ENCODE measurements around the gene ZNF462. TPM values are rescaled to one million over a fixed set of nuclear protein-coding genes. Genes with fewer than 3 reads are reported as not detected.

Gene ZNF462
- polyA plus RNA-seq, 3 donors, result not detected

DNA sequence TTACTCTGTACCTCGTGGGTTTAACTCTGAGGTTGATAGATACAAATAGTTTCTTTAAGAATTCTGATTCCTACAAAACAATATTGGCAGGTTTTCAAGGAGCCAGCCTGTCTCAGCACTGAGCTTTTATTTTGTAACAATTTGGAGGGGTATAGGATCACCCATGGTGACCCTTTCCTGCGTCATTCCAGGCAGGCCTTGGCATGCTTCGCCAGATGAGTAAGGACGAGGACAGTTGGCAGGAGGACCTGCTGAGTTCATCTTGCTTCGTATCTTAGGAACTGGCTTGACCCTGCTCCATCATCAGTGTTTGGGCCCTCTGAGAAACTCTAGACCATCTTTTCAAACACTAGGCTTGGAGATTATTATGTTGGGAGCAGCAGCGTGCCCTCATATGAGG lies 17.9 kb downstream of the ZNF462 start:
- no peak overlapping the region for H3K9ac ChIP-seq (ENCODE audit: insufficient read depth, low read length, poor library complexity, severe bottlenecking)
- H3K9me3 ChIP-seq (replicated peaks in 1 of 2; ENCODE audit: control insufficient read depth in 1 of 2, insufficient read depth in 1 of 2, low read length in 2 of 2), result no peaks in the 10 kb centered on the region
- H3K27me3 Mint-ChIP-seq (ENCODE audit: low read depth in 3 of 3), result peaks cover 0 to 3% (median 0%) of the 10 kb centered on the region in 3 donors
- DNase-seq, result no peak
- no peak overlapping the region for H3K27ac Mint-ChIP-seq
- no peak overlapping the region for H2AFZ ChIP-seq (ENCODE audit: insufficient read depth, low read depth, low read length, poor library complexity, severe bottlenecking)
- H3K27me3 ChIP-seq (ENCODE audit: control insufficient read depth in 2 of 2, insufficient read depth in 2 of 2, low read length in 2 of 2), result no peaks in the 10 kb centered on the region
- H3K4me3 ChIP-seq (replicated peaks in 1 of 3; ENCODE audit: low read depth in 2 of 3, low read length in 3 of 3), result no peak overlapping the region
- TF ChIP-seq, protein P1, sequence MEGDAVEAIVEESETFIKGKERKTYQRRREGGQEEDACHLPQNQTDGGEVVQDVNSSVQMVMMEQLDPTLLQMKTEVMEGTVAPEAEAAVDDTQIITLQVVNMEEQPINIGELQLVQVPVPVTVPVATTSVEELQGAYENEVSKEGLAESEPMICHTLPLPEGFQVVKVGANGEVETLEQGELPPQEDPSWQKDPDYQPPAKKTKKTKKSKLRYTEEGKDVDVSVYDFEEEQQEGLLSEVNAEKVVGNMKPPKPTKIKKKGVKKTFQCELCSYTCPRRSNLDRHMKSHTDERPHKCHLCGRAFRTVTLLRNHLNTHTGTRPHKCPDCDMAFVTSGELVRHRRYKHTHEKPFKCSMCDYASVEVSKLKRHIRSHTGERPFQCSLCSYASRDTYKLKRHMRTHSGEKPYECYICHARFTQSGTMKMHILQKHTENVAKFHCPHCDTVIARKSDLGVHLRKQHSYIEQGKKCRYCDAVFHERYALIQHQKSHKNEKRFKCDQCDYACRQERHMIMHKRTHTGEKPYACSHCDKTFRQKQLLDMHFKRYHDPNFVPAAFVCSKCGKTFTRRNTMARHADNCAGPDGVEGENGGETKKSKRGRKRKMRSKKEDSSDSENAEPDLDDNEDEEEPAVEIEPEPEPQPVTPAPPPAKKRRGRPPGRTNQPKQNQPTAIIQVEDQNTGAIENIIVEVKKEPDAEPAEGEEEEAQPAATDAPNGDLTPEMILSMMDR (IDR thresholded peaks at IDR 0.05), result no peak
- 100% methylated on average over 1 of the region's 6 CpGs for WGBS (ENCODE audit: insufficient coverage)
- H3K27ac ChIP-seq (ENCODE audit: low read depth in 1 of 2, low read length in 2 of 2), result no peak overlapping the region
- no peaks in the 10 kb centered on the region for H3K4me1 ChIP-seq (ENCODE audit: control insufficient read depth in 1 of 2, insufficient read depth in 2 of 2, low read length in 2 of 2)
- no peaks in the 10 kb centered on the region for H3K79me2 ChIP-seq (ENCODE audit: insufficient read depth, low read length)
- intact Hi-C loops (cut with micrococcal nuclease), result no loop called here
- no peaks in the 10 kb centered on the region for H4K20me1 ChIP-seq (ENCODE audit: insufficient read depth, low read length)
- H3K4me1 Mint-ChIP-seq, result no peaks in the 10 kb centered on the region
- H3K36me3 Mint-ChIP-seq, result no peaks in the 10 kb centered on the region
- H3K4me2 ChIP-seq (replicated peaks; ENCODE audit: extremely low read depth, low read length, poor library complexity, severe bottlenecking), result no peak overlapping the region
- peaks cover 0 to 2% (median 0%) of the 10 kb centered on the region in 7 donors for H3K9me3 Mint-ChIP-seq
- no peak overlapping the region for H3K4me3 Mint-ChIP-seq
- H3K36me3 ChIP-seq (replicated peaks in 1 of 2; ENCODE audit: control insufficient read depth in 1 of 2, insufficient read depth in 2 of 2, low read length in 2 of 2), result no peaks in the 10 kb centered on the region

DNA sequence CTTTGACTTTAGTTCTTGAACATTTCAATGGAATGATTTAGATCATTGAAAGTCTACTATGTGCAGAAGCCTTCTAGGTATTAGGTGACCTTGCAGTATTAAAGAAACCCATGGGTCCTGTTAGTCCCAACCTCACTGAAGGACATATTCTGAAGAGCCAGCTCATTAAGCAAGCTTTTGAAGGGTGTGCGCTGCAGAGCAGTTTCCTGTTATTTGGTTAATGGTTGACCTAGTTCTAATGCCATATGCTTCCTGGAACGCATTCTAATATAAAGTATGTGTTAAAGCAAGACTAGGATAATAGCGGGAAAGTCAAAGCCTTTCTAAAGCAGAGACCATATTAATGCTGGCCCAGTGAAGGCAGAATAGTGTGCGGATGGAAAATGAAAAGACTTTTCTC lies 20.1 kb downstream of the ZNF462 start:
- no peak overlapping the region for H3K9ac ChIP-seq (ENCODE audit: insufficient read depth, low read length, poor library complexity, severe bottlenecking)
- Mint-ChIP-seq H3K36me3 (no peaks in the 10 kb centered on the region), H3K27me3 (ENCODE audit: low read depth in 3 of 3) (peaks cover 0 to 5% (median 0%) of the 10 kb centered on the region in 3 donors), H3K9me3 (peaks cover 0 to 3% (median 0%) of the 10 kb centered on the region in 7 donors), H3K4me1 (no peaks in the 10 kb centered on the region), H3K27ac (no peak overlapping the region), H3K4me3 (no peak overlapping the region)
- intact Hi-C loops (cut with micrococcal nuclease), result no loop called here
- H3K4me2 ChIP-seq (replicated peaks; ENCODE audit: extremely low read depth, low read length, poor library complexity, severe bottlenecking), result no peak overlapping the region
- H2AFZ ChIP-seq (ENCODE audit: insufficient read depth, low read depth, low read length, poor library complexity, severe bottlenecking), result no peak overlapping the region
- no peak overlapping the region for H3K4me3 ChIP-seq (replicated peaks in 1 of 3; ENCODE audit: low read depth in 2 of 3, low read length in 3 of 3)
- H3K36me3 ChIP-seq (replicated peaks in 1 of 2; ENCODE audit: control insufficient read depth in 1 of 2, insufficient read depth in 2 of 2, low read length in 2 of 2), result no peaks in the 10 kb centered on the region
- no peaks in the 10 kb centered on the region for H3K9me3 ChIP-seq (replicated peaks in 1 of 2; ENCODE audit: control insufficient read depth in 1 of 2, insufficient read depth in 1 of 2, low read length in 2 of 2)
- no peak for DNase-seq
- no peak overlapping the region for H3K27ac ChIP-seq (ENCODE audit: low read depth in 1 of 2, low read length in 2 of 2)
- no peaks in the 10 kb centered on the region for H3K79me2 ChIP-seq (ENCODE audit: insufficient read depth, low read length)
- H4K20me1 ChIP-seq (ENCODE audit: insufficient read depth, low read length), result no peaks in the 10 kb centered on the region
- WGBS (ENCODE audit: insufficient coverage), result 83% methylated on average over 2 of the region's 4 CpGs
- H3K27me3 ChIP-seq (ENCODE audit: control insufficient read depth in 2 of 2, insufficient read depth in 2 of 2, low read length in 2 of 2), result no peaks in the 10 kb centered on the region
- H3K4me1 ChIP-seq (ENCODE audit: control insufficient read depth in 1 of 2, insufficient read depth in 2 of 2, low read length in 2 of 2), result no peaks in the 10 kb centered on the region
- TF ChIP-seq, protein P1 (IDR thresholded peaks at IDR 0.05), result no peak
